Upper lobe of left lung (tissue), 6 donors: Measurements from ENCODE around the gene RAI1. TPM values are rescaled to one million over a fixed set of nuclear protein-coding genes. Genes with fewer than 3 reads are reported as not detected.
A peak's percentile ranks its signal among the peaks of the same experiment; 100 is the strongest.
"Not testable (repeated sequence)": the region's sequence is repeated elsewhere in the genome, so short reads cannot be mapped to it uniquely, and the experiment has no call there.

ENCODE experiments used
- ATAC-seq, 2 donors: fragments of 200-7000 bp; cut with Tn5 transposase; one replicate each; pipeline ENCODE4 v1.9.1; 2022; ENCODE audit warnings: mild to moderate bottlenecking in 2 of 2, moderate library complexity in 2 of 2; ENCODE audit not compliant: low FRiP score in 2 of 2
- DNase-seq, 2 donors: peaks; one replicate each; pipeline ENCODE4 v3.0.0-alpha.2; 2019 to 2020
- H3K27ac ChIP-seq, 4 donors: fragments of 200-600 bp; sonication (generic); one replicate each; pipeline ENCODE4 v1.5.1; 2016 to 2019
- H3K27me3 ChIP-seq, 4 donors: fragments of 200-600 bp; sonication (generic); one replicate each; pipeline ENCODE4 v1.5.1; 2017 to 2019
- H3K36me3 ChIP-seq, 4 donors: fragments of 200-600 bp; sonication (generic); one replicate each; pipeline ENCODE4 v1.5.1; 2016 to 2019
- H3K4me1 ChIP-seq, 4 donors: fragments of 200-600 bp; sonication (generic); one replicate each; pipeline ENCODE4 v1.5.1; 2018 to 2019
- H3K4me3 ChIP-seq, 4 donors: fragments of 200-600 bp; sonication (generic); one replicate each; pipeline ENCODE4 v1.5.1; 2017 to 2019; ENCODE audit warnings: mild to moderate bottlenecking in 2 of 4, moderate library complexity in 1 of 4
- H3K9me3 ChIP-seq, 4 donors: fragments of 200-600 bp; sonication (generic); one replicate each; pipeline ENCODE4 v1.5.1; 2018 to 2019
- EP300 ChIP-seq, 4 donors: sonication (generic); formaldehyde crosslinking; IDR thresholded peaks; one replicate each; pipeline ENCODE4 v1.5.1; 2017; ENCODE audit warnings: antibody characterized with exemption in 4 of 4, control low read depth in 2 of 4
- POLR2A ChIP-seq, 4 donors: fragments of 450-650 bp; IDR thresholded peaks; one replicate each; pipeline ENCODE4 v1.5.1; 2016 to 2017; ENCODE audit warnings: antibody characterized with exemption in 4 of 4, mild to moderate bottlenecking in 2 of 4
- POLR2AphosphoS5 ChIP-seq, 2 donors: sonication (generic); formaldehyde crosslinking; IDR thresholded peaks; one replicate each; pipeline ENCODE4 v1.5.1; 2017; ENCODE audit warnings: antibody characterized with exemption in 2 of 2
- WGBS, 2 donors: methylation state at CpG; one replicate each; pipeline ENCODE4 v1.1.5; 2017 to 2018; 5-methylcytosine and 5-hydroxymethylcytosine counted together
- total RNA-seq, 6 donors: library from RNA; depleted of rRNA in 4 of 6; stranded (reverse); fragments of >200 nt in 4 of 6; gene quantifications; one replicate each; pipeline versions ENCODE4 v1.1.0 to v1.2.1, GENCODE V29; 2016 to 2021
- TF ChIP-seq, protein P1 (sequence below), 6 experiments: fragments of 450-650 bp in 4 of 6; fragments of 200-600 bp in 2 of 6; sonication (generic) in 2 of 6; IDR thresholded peaks; one replicate each; pipeline ENCODE4 v1.5.1; 2016 to 2019; ENCODE audit warnings: antibody characterized with exemption in 6 of 6
- donor health status: DM: no; HTN: no; CAD: no; lungs with moderate emphysema.
- donor health status: DM: no; HTN: yes; CAD: no; lungs with severe emphysema.

The RAI1 gene, protein sequence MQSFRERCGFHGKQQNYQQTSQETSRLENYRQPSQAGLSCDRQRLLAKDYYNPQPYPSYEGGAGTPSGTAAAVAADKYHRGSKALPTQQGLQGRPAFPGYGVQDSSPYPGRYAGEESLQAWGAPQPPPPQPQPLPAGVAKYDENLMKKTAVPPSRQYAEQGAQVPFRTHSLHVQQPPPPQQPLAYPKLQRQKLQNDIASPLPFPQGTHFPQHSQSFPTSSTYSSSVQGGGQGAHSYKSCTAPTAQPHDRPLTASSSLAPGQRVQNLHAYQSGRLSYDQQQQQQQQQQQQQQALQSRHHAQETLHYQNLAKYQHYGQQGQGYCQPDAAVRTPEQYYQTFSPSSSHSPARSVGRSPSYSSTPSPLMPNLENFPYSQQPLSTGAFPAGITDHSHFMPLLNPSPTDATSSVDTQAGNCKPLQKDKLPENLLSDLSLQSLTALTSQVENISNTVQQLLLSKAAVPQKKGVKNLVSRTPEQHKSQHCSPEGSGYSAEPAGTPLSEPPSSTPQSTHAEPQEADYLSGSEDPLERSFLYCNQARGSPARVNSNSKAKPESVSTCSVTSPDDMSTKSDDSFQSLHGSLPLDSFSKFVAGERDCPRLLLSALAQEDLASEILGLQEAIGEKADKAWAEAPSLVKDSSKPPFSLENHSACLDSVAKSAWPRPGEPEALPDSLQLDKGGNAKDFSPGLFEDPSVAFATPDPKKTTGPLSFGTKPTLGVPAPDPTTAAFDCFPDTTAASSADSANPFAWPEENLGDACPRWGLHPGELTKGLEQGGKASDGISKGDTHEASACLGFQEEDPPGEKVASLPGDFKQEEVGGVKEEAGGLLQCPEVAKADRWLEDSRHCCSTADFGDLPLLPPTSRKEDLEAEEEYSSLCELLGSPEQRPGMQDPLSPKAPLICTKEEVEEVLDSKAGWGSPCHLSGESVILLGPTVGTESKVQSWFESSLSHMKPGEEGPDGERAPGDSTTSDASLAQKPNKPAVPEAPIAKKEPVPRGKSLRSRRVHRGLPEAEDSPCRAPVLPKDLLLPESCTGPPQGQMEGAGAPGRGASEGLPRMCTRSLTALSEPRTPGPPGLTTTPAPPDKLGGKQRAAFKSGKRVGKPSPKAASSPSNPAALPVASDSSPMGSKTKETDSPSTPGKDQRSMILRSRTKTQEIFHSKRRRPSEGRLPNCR (N-terminal part only)
- total RNA-seq: 10 to 100 TPM; 33.8 to 76.6 (median 41.2) TPM

DNA sequence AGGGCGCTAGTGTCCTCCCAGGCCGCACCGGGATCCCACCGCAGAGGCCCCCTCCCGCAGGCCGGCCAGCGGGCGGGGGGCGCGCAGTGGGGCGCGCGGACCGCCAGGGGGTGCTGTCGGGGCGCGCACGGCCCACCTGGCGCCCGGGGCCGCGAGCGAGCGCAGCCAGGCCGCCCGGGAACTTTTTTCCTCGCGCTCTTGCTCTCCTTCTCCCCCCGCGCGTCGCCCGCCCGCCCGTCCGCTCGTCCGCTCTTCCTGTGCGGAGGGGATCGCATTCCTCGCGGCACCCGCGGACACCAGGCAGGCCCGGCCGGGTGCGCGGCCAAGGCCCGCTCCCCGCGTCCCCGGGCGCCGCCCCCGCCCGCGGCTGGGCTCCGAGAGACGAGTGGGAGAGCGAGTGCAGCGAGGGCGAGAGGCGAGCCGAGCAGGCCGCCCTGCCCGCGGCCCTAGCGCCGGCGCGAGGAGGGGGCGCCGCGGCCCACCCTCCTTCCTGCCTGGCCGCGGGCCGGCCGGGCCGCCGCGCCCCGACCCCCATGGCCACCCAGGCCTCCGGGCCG lies at the start of gene RAI1:
Gene RAI1, plus strand, starts transcription at position 272 of the 557 bp plus-strand sequence. CDS start 111,491 bp downstream, outside the sequence.
- TF ChIP-seq, protein P1, sequence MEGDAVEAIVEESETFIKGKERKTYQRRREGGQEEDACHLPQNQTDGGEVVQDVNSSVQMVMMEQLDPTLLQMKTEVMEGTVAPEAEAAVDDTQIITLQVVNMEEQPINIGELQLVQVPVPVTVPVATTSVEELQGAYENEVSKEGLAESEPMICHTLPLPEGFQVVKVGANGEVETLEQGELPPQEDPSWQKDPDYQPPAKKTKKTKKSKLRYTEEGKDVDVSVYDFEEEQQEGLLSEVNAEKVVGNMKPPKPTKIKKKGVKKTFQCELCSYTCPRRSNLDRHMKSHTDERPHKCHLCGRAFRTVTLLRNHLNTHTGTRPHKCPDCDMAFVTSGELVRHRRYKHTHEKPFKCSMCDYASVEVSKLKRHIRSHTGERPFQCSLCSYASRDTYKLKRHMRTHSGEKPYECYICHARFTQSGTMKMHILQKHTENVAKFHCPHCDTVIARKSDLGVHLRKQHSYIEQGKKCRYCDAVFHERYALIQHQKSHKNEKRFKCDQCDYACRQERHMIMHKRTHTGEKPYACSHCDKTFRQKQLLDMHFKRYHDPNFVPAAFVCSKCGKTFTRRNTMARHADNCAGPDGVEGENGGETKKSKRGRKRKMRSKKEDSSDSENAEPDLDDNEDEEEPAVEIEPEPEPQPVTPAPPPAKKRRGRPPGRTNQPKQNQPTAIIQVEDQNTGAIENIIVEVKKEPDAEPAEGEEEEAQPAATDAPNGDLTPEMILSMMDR (IDR thresholded peaks at IDR 0.05): peak; percentile 98 to 99 (median 98)
- TF ChIP-seq POLR2AphosphoS5 (IDR thresholded peaks at IDR 0.05): peak; percentile 19 to 60
- TF ChIP-seq EP300 (IDR thresholded peaks at IDR 0.05): no peak
- TF ChIP-seq POLR2A (IDR thresholded peaks at IDR 0.05): peak in 2 of 4 donors; percentile 52 to 58
- ATAC-seq: peak; percentile 79 to 85
- H3K36me3 ChIP-seq: no peaks in the 10 kb centered on the region
- H3K9me3 ChIP-seq: no peaks in the 10 kb centered on the region
- 0% methylated on average over 3 of the region's 84 CpGs for WGBS, 2 donors
- peak within 1 kb of the TSS; percentile 90 to 94 (median 93) for H3K27ac ChIP-seq
- H3K27me3 ChIP-seq: no peaks in the 10 kb centered on the region
- DNase-seq: peak; percentile 76 to 96
- H3K4me1 ChIP-seq: peaks cover 27 to 40% (median 32%) of the 10 kb centered on the region in 4 donors
- H3K4me3 ChIP-seq: peak within 1 kb of the TSS; percentile 63 to 96 (median 74)

DNA sequence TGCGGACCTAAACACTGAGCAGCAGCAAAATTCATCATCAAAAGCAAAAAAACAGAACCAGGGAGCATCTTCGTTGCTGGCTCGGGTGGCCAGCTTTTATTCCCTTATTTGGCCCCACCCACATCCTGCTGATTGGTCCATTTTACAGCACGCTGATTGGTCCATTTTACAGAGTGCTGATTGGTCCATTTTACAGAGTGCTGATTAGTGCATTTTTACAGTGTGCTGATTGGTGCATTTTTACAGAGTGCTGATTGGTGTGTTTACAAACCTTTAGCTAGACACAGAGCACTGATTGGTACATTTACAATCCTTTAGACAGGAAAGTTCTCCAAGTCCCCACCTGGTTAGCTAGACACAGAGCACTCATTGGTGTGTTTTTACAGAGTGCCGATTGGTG lies 48.6 kb upstream of the RAI1 start:
- WGBS, 2 donors: 79 to 84% methylated on average over 5 of the region's 5 CpGs
- not testable (repeated sequence) for H3K4me3 ChIP-seq, H3K4me1 ChIP-seq, ATAC-seq, H3K27me3 ChIP-seq, H3K27ac ChIP-seq, DNase-seq, H3K9me3 ChIP-seq, H3K36me3 ChIP-seq

DNA sequence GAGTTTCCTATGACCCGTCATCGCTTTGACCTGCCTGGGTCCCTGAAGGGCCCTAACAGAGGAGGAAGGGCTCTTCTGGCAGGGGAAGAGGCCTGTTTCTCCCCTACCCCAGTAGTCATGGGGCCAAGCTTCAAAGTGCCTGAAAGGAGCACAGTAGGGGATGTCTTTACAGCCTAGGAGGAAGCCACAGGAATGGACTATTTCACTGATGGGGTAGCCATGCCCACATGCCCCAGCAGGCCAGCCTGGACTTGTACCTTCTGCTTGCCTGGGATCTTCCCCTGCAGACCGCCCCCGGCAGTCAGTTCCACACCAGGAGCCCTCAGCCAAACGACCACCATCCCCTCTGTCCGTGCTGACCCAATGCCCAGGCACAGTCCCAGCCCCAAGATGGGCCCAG lies 47.9 kb upstream of the RAI1 start:
- Histone ChIP-seq H3K27ac (no peak overlapping the region), H3K9me3 (no peaks in the 10 kb centered on the region), H3K4me3 (no peak overlapping the region), H3K27me3 (no peaks in the 10 kb centered on the region), H3K36me3 (no peaks in the 10 kb centered on the region), H3K4me1 (peaks cover 0 to 7% (median 0%) of the 10 kb centered on the region in 4 donors)
- 83 to 90% methylated on average over 4 to 6 of the region's 6 CpGs for WGBS, 2 donors
- ATAC-seq (peak in 1 of 2 donors; percentile 6), DNase-seq (no peak)
- no peak for TF ChIP-seq POLR2A (IDR thresholded peaks at IDR 0.05)
- TF ChIP-seq POLR2AphosphoS5 (IDR thresholded peaks at IDR 0.05): no peak
- TF ChIP-seq, protein P1 (IDR thresholded peaks at IDR 0.05): no peak
- no peak for TF ChIP-seq EP300 (IDR thresholded peaks at IDR 0.05)

DNA sequence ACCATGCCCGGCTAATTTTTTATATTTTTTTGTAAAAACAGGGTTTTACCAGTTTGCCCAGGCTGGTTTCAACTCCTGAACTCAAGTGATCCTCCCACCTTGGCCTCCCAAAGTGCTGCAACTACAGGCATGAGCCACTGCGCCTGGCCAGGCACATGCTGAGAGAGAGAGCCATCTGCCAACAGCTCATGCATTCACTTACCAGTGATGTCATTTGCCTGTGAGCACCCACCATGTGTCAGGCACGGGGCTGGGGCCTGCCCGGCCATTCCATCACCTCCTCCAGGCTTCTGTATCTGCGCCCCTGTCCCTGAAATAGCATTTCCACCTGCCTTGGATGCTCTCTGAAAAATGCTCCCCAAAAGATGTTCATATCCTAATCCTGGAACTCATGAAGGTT lies 46.1 kb upstream of the RAI1 start:
- Histone ChIP-seq H3K27me3 (no peaks in the 10 kb centered on the region), H3K4me3 (no peak overlapping the region), H3K9me3 (no peaks in the 10 kb centered on the region), H3K4me1 (peaks cover 0 to 7% (median 0%) of the 10 kb centered on the region in 4 donors), H3K27ac (no peak overlapping the region), H3K36me3 (no peaks in the 10 kb centered on the region)
- DNase-seq (no peak), ATAC-seq (no peak)
- 87 to 91% methylated on average over 3 to 5 of the region's 5 CpGs for WGBS, 2 donors
- TF ChIP-seq POLR2A (IDR thresholded peaks at IDR 0.05): no peak
- no peak for TF ChIP-seq EP300 (IDR thresholded peaks at IDR 0.05)
- TF ChIP-seq, protein P1 (IDR thresholded peaks at IDR 0.05): no peak
- TF ChIP-seq POLR2AphosphoS5 (IDR thresholded peaks at IDR 0.05): no peak

DNA sequence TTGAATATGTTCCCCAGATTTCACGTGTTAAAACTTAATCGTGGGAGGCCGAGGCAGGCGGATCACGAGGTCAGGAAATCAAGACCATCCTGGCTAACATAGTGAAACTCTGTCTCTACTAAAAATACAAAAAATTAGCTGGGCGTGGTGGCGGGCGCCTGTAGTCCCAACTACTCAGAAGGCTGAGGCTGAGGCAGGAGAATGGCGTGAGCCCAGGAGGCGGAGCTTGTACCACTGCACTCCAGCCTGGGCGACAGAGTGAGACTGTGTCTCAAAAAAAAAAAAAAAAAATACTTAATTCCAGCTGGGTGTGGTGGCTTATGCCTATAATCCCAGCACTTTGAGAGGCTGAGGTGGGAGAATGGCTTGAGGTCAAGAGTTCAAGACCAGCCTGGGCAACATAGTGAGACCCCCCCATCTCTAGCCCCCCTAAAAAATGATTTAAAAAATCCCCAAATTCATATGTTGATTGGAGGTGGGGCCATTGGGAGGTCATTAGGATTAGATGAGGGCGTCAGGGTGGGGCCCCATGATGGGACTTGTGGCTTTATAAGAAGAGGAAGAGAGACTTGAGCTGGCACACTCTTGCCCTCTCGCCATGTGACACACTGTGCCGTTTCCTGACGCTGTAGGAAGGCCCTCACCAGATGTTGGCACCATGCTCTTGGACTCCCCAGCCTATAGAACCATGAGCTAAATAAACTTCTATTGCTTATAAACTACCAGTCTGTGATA lies 45.6 kb upstream of the RAI1 start:
- DNase-seq: peak in 1 of 2 donors; percentile 42
- H3K27ac ChIP-seq: not testable (repeated sequence)
- peak in 1 of 2 donors; percentile 48 for ATAC-seq

More for the DNA sequence above, 45.6 kb upstream of the RAI1 start:
- not testable (repeated sequence) for H3K36me3 ChIP-seq, H3K27me3 ChIP-seq, H3K4me1 ChIP-seq, H3K4me3 ChIP-seq, H3K9me3 ChIP-seq
- 75 to 80% methylated on average over 15 of the region's 15 CpGs for WGBS, 2 donors
